IPS-18c (cell line): Measurements from ENCODE around the gene TMED9.

Experiments used
- H3K4me3 ChIP-seq: 2 replicates; pipeline ENCODE4 v1.7.0; 2013; ENCODE audit warnings: low read depth, mild to moderate bottlenecking, low read length, moderate library complexity; ENCODE audit not compliant: insufficient read depth
- H3K9me3 ChIP-seq: one replicate; pipeline ENCODE4 v1.6.1; 2013; ENCODE audit warnings: mild to moderate bottlenecking, low read length, moderate library complexity; ENCODE audit not compliant: control insufficient read depth, insufficient read depth

TMED9 gene

DNA sequence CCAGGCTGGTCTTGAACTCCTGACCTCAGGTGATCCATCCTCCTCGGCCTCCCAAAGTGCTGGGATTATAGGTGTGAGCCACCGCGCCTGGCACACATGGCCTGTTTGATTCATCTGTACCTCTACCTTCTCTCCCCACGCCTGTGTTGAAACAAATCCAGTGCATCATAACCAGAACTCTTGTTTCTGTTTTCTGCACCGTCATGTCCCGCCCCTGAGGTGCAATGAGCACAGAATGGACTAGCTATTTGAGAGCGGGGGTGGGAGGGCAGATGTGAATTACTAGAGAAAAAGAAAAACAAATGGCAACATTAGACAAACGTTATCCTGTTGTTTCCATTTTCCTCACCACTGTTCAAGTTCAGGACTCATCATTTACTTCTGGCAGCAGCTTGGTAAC lies 27.0 kb upstream of the TMED9 start:
- Histone ChIP-seq H3K9me3 (peaks cover 8% of the 10 kb centered on the region), H3K4me3 (no peak overlapping the region)

DNA sequence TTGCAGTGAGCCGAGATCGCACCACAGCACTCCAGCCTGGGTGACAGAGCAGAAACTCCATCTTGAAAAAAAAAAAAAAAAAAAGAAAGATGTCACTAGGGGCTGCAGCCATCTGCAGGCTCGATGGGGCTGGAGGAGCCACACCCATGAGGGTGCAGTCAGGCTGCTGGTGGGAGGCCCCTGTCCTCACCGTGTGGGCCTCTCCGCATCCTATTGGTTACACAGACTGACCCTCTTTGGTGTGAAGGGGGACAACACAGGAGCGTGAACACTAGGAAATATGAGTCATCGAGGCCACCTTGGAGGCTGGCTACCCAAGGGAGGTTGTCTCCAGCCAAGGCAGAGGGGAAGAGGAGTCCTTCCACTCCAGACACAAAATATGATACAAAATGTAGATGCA lies 23.7 kb upstream of the TMED9 start:
- no peaks in the 10 kb centered on the region for H3K9me3 ChIP-seq
- no peak overlapping the region for H3K4me3 ChIP-seq

DNA sequence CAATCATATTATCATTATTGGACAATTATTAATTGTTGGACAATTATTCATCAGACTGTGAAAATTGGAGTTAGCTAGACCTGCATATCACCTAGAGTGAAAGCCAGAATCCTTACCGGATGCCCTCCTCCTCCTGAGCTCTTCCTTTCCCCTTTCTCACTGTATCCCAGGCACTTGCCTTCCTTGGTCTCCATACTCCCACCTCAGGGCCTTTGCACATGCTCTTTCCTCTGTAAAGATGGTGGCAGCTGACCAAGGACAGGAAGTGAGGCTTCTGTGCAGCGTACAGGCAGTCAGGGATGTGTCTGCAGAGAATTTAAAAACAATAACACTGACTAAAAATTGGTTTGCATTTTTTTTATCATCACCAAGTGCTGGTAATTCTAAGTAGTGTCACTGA lies 22.1 kb upstream of the TMED9 start:
- H3K4me3 ChIP-seq: no peak overlapping the region
- H3K9me3 ChIP-seq: no peaks in the 10 kb centered on the region

DNA sequence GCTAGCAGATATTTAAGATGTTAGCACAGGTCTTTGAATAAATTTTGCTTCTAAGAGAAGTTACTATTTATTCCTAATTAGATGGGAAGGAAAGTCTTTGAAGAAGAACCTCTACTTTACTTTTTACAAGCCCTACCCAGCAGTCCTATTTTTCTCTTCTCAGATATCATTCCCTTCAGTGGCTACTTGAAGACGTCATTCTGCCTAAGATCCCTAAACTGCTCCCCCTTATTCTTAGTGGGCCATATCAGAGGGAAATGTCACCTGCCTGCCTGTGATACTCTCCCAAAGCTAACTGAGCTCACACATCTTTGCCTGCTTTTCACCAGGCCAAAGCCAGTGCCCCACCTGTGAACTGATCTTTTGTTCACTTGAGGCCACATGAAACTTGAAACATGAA lies 16.5 kb upstream of the TMED9 start:
- Histone ChIP-seq H3K9me3 (peaks cover 2% of the 10 kb centered on the region), H3K4me3 (no peak overlapping the region)

DNA sequence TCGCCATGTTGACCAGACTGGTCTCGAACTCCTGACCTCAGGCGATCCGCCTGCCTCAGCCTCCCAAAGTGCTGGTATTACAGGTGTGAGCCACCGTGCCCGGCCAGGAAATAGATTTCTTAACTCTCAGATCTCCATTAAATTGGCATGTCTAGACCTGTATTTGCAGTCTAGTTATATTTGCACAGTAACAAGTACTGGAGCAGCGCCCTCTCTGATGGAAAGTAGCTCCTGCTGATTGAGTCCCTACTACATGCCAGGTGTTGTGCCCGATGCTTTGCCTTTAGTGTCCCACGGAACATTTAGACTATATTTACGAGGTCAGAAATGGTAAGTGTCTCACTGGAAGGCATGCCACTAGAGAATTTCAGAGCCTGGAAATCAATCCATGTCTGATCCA lies 15.8 kb upstream of the TMED9 start:
- Histone ChIP-seq H3K4me3 (no peak overlapping the region), H3K9me3 (peaks cover 2% of the 10 kb centered on the region)

DNA sequence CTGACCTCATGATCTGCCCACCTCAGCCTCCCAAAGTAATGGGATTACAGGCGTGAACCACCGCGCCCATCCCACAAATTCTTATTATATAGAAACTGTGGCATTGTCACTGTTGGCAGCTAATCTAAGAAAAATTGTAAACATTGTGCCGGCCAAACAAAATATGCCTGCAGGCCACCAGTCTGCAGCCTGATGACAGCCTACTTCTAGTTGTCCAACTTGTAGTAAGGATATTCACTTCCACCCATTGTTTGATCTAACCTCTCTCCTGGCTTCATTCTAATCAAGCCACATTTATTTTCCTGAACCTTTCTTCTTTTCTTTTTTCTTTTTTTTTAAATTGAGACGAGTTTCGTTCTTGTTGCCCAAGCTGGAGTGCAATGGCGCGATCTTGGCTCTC lies 13.7 kb upstream of the TMED9 start:
- peaks cover 2% of the 10 kb centered on the region for H3K9me3 ChIP-seq
- no peak overlapping the region for H3K4me3 ChIP-seq

DNA sequence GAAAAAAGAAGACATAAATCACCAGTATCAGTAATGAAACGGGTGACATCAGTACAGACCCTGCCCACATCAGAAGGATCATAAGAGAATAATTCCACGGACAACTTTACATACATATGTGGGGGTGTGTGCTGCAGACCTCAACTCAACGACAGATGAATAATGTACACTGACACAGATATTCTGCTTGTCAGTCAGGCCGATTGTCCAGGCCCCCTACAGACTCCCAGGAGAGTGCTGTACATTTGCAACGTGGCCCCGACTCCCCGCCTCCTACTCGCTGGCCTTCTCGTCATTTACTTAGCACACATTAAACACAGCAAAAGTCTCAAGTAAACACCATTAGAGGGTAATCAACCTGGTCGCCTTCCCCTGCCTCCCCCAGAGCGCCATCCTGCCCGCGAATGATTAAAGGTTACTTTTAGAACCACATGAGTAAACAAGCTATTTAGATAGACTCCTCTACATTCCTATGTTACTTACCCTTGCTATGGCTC lies 3.5 kb upstream of the TMED9 start:
- Histone ChIP-seq H3K4me3 (no peak overlapping the region), H3K9me3 (no peaks in the 10 kb centered on the region)

DNA sequence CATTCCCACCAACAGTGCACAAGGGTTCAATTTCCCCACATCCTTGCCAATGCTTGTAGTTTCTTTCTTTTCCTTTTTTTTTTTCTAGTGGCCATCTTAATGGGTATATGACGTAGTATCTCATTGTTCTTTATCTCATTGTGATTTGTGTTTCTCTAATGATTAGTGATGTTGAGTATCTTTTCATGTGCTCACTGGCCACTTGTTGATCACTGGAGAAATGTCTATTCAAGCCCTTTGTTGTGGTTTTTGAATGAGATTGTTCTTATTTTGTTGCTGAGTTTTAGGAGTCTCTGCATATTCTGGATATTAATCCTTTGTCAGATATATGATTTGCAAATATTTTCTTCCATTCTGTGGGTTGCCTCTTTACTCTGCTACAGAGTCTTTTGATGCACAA lies 1.6 kb upstream of the TMED9 start:
- Histone ChIP-seq H3K9me3 (no peaks in the 10 kb centered on the region), H3K4me3 (no peak overlapping the region)

DNA sequence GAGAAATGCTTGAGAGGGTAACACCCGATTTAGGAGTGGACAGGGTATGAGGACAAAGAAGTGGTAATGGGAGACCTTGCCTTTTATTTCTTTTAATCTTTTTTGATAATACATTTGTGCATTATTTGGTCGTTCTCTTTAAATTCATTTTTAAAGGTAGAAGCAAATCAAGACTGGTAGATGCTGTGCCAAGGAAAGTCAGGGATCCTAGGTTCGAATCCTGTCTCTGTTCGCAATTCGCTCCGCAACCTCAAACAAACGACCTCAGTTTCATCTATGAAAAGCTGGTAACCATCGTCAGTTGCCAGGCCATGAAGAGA lies 353 bp upstream of the TMED9 start:
- Histone ChIP-seq H3K9me3 (no peaks in the 10 kb centered on the region), H3K4me3 (peak overlapping the region; percentile 94; the same call in 1 of the 2 replicates)

DNA sequence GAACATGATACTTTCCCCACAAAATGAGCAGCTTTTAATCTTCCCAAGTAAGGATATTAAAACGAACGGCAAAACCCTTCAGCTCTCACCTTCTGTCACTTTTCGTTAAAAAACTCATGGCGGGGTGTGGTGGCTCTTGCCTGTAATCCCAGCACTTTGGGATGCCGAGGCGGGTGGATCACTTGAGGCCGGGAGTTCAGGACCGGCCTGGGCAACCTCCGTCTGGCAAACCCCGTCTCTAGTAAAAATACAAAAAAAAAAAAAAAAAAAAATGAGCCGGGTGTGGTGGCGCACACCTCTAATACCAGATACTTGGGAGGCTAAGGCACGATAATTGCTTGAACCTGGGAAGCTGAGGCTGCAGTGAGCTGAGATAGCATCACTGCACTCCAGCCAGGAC lies 902 bp downstream of the TMED9 start:
- H3K4me3 ChIP-seq: peak overlapping the region; percentile 94
- H3K9me3 ChIP-seq: peaks cover 2% of the 10 kb centered on the region

DNA sequence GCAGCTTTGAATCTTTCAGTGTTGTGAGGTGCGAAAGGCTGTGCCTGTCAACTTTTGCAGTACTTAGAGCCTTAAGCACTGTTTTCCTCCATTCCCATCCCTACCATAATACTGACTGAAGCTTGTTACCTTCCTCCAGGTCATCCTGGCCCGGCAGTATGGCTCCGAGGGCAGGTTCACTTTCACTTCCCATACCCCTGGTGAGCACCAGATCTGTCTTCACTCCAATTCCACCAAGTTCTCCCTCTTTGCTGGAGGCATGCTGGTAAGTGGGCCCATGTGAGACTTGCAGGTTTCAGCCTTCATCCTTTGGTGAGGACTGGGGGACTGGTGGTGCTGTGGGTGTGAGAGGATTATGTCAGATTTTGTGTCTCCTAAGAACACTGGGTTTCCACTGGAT lies 1.5 kb downstream of the TMED9 start:
- no peak overlapping the region for H3K4me3 ChIP-seq
- peaks cover 2% of the 10 kb centered on the region for H3K9me3 ChIP-seq

DNA sequence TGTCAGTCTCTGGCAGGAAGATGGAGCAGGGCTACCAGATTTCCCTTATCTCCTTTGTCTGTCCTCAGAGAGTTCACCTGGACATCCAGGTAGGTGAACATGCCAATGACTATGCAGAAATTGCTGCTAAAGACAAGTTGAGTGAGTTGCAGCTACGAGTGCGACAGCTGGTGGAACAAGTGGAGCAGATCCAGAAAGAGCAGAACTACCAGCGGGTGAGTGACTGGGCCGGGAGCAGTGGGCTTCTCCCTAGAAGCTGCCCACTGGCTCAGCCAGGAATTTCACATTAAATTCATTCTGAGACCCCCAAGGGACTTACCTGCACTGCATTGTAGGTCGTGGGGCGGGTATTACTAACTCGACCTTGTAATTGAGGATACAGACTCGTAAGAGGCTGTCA lies 2.1 kb downstream of the TMED9 start:
- Histone ChIP-seq H3K9me3 (peaks cover 2% of the 10 kb centered on the region), H3K4me3 (no peak overlapping the region)

DNA sequence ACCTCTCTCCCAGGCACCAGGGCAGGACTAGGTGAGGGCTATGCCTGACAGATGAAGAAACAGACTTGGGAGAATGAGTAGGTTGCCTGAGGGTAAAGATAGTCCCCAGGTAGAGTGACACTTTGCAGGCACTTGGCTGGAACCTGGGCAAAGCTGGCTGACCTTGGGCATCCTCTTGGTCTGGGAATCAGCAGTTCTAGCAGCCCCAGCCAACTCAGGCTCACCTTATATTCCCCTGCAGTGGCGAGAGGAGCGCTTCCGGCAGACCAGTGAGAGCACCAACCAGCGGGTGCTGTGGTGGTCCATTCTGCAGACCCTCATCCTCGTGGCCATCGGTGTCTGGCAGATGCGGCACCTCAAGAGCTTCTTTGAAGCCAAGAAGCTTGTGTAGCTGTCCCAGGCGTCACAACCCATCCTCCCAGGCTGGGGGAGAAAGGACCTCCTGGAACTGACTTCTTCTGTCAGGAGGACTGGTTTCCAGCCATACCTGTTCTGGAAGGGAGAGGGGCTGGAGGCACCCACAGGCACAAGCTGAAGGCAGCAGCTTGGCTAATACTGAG lies 3.1 kb downstream of the TMED9 start:
- Histone ChIP-seq H3K4me3 (no peak overlapping the region), H3K9me3 (peaks cover 2% of the 10 kb centered on the region)

DNA sequence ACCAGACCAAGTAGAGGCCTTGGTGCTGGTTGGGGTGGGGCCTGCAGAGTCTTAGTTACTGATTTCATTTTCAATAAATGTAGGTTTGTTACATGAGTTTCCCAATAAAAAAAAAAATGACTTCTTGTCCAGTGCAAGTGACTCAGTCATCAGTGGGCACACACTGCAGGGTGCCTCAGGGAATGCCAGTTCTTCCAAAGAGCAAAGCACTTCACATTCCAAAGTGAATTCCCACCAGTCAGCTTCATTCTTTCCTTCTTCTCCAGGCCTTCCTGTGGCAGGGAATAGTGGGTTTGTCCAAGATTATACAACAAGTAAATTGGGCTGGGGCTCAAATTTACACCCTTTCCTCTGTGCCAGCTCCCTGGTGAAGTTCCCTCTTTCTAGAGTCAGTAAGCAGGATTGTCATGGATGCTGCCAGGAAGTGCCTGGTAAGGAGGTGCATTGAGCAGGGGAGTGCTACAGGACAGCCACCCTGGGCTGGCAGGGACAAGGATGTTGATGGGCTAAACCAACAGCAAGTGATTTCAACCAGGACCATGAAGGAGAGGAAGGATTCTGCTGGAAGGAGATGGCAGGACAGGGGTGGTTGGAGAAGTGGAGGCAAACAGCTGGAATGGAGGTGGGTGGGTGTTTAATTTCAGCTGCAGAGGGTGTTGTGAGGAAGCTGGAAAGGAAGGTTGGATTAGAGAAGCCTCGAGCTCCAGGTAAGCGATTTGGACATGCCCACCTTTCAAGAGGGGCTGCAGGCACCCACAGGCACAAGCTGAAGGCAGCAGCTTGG lies 4.2 kb downstream of the TMED9 start:
- Histone ChIP-seq H3K9me3 (peaks cover 2% of the 10 kb centered on the region), H3K4me3 (no peak overlapping the region)

DNA sequence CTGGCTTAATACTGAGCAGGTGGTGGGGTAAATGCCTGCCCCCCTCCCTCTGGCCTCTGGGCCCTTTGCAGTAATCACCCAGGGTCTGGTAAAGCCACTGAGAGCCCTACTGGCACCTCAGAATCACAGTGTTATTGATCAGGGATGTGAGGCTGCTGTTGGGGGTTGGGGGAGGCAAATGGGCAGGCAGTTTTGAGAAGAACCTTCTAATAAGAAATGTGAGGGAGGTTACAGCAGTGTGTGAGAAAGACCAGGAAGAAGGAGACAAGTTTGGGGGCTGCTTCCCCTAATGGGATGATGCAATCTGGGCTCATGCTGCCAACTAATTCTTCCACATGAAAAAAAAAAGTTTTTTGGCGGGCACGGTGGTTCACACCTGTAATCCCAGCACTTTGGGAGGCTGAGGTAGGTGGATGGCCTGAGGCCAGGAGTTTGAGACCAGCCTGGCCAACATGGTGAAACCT lies 4.8 kb downstream of the TMED9 start:
- Histone ChIP-seq H3K9me3 (peaks cover 2% of the 10 kb centered on the region), H3K4me3 (no peak overlapping the region)

DNA sequence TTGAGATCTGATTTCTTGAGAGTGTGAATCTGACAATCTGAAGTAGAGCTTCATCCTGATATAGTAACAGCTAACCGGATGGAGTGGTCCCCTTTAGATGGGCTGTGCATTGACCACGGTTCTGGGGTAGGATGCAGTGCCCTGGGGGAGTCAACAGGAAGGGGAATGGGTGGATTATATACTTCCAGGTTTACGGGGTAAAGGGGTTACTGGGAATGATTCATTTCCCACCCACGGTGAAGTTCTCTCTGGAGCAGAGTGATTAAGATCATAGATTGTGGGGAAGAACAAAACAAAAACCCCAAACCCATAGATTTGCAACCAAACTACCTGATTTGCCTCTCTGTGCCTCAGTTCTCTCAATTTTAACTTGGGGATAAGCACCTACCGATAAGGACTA lies 6.5 kb downstream of the TMED9 start:
- Histone ChIP-seq H3K4me3 (no peak overlapping the region), H3K9me3 (peaks cover 2% of the 10 kb centered on the region)

DNA sequence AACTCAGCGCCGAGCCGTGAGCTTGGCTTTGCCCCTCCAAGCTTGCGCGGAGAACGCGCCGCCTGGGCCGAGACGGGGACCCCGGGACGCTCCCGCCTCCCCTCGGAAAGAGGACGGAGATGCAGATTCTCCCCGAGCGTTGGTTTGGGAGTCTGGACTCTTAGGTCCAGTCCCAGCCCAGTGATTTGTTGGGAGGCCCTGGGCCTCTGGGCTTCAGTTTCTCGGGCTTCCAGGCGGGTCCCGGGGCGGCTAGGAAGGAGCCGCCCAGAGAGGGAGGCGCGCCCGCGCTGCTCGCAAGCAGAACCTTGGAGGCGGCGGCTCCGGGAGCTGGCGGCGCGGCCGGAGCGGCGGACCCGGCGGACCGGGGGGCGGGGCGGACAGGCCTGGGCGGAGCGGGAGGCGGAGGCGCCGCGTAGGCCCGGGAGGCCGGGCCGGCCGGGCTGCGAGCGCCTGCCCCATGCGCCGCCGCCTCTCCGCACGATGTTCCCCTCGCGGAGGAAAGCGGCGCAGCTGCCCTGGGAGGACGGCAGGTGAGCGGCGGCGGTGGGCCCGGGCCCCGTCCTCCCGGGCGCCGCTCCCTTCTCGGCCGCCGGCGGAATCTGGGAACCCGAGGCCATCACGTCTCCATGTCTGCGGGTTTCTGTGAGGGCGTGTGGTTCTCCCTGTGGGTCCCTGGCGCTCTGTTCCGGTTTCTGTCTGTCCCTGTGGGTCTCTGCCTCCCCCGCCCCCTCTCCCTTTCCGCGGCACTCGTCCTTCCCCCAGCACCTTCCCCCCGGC lies 7.9 kb downstream of the TMED9 start, which contains the start of gene B4GALT7:
B4GALT7 (plus strand) TSS at position 402 of the 777 bp plus-strand sequence; CDS start at position 481, 79 bp downstream.
- Histone ChIP-seq H3K4me3 (peak within 1 kb of the TSS; percentile 93), H3K9me3 (peaks cover 2% of the 10 kb centered on the region)

DNA sequence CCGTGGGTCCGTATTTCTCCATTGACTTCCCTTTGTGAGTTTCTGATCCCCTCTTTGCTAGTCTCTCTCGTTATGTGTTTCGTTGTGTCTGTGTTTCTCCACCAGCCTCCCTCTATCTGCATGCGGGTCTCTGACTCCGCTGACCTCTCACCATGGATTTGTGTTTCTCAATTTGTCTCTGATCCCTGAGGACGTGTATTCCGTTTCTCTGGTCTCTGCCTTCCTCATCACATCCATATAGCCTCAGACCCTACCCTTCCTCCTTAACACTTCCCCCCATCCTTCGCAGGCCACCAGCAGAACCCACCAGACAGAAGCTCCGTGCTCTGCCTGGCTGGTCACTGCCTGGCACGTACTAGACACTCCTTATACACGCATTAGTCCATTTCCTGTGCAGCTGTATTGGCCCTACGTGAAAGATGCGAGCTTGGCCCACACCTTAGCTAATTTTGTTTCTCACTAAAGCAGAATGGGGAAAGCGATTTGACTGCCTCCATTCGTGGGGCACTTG lies 8.6 kb downstream of the TMED9 start:
- H3K9me3 ChIP-seq: peaks cover 2% of the 10 kb centered on the region
- H3K4me3 ChIP-seq: peak overlapping the region; percentile 93
